SK-N-SH treated with all-trans-retinoic acid at 6 μM for 48 hours (cell line): Measurements from ENCODE around the gene KRTAP10-2.

Experiments
- ATAC-seq: fragments of 200-7000 bp; cut with Tn5 transposase; 3 replicates; pipeline ENCODE4 v1.9.1; 2020; ENCODE audit warnings: mild to moderate bottlenecking, moderate library complexity
- BACH2 ChIP-seq: fragments of 250-450 bp; sonication (Bioruptor Pico); IDR thresholded peaks from 2 replicates; pipeline ENCODE4 v1.9.0; 2021; ENCODE audit warnings: mild to moderate bottlenecking, borderline replicate concordance
- CSDC2 ChIP-seq: fragments of 250-450 bp; sonication (Bioruptor Pico); IDR thresholded peaks from 2 replicates; pipeline ENCODE4 v1.5.0; 2020; ENCODE audit warnings: mild to moderate bottlenecking, moderate library complexity
- ESRRG ChIP-seq: fragments of 250-450 bp; sonication (Bioruptor Pico); IDR thresholded peaks from 2 replicates; pipeline ENCODE4 v1.6.1; 2021; ENCODE audit warnings: mild to moderate bottlenecking
- GLIS3 ChIP-seq: fragments of 250-450 bp; sonication (Bioruptor Pico); IDR thresholded peaks from 2 replicates; pipeline ENCODE4 v1.5.0; 2020; ENCODE audit warnings: mild to moderate bottlenecking, moderate library complexity
- ISL1 ChIP-seq: fragments of 250-450 bp; sonication (Bioruptor Pico); IDR thresholded peaks from 2 replicates; pipeline ENCODE4 v2.1.2; 2022; ENCODE audit warnings: mild to moderate bottlenecking, moderate library complexity
- OSR1 ChIP-seq: fragments of 250-450 bp; sonication (Bioruptor Pico); IDR thresholded peaks from 2 replicates; pipeline ENCODE4 v1.8.0; 2022; ENCODE audit warnings: moderate library complexity, mild to moderate bottlenecking, inconsistent platforms
- PPARA ChIP-seq: fragments of 250-450 bp; sonication (Bioruptor Pico); IDR thresholded peaks from 2 replicates; pipeline ENCODE4 v1.5.0; 2020; ENCODE audit warnings: mild to moderate bottlenecking, borderline replicate concordance
- SNAI2 ChIP-seq: fragments of 250-450 bp; sonication (Bioruptor Pico); IDR thresholded peaks from 2 replicates; pipeline ENCODE4 v1.5.0; 2020; ENCODE audit warnings: mild to moderate bottlenecking, moderate library complexity
- TCF4 ChIP-seq: fragments of 250-450 bp; sonication (Bioruptor Pico); IDR thresholded peaks from 2 replicates; pipeline ENCODE4 v1.8.0; 2021; ENCODE audit warnings: mild to moderate bottlenecking, moderate library complexity, borderline replicate concordance
- TOX ChIP-seq: fragments of 250-450 bp; sonication (Bioruptor Pico); IDR thresholded peaks from 2 replicates; pipeline ENCODE4 v1.8.0; 2021; ENCODE audit warnings: mild to moderate bottlenecking, moderate library complexity, borderline replicate concordance
- ZC3H10 ChIP-seq: fragments of 250-450 bp; sonication (Bioruptor Pico); IDR thresholded peaks from 2 replicates; pipeline ENCODE4 v1.5.1; 2021; ENCODE audit warnings: mild to moderate bottlenecking, moderate library complexity
- ZFP3 ChIP-seq: fragments of 250-450 bp; sonication (Bioruptor Pico); IDR thresholded peaks from 2 replicates; pipeline ENCODE4 v1.5.0; 2020; ENCODE audit warnings: mild to moderate bottlenecking, moderate library complexity
- ZFP30 ChIP-seq: fragments of 450-650 bp; formaldehyde crosslinking; IDR thresholded peaks from 2 replicates; pipeline ENCODE4 v1.5.0; 2022; ENCODE audit warnings: mild to moderate bottlenecking, moderate library complexity
- ZNF565 ChIP-seq: fragments of 450-650 bp; formaldehyde crosslinking; conservative IDR thresholded peaks from 2 replicates; pipeline ENCODE4 v1.5.0; 2020; ENCODE audit warnings: low read depth, mild to moderate bottlenecking, moderate library complexity
- ZNF8 ChIP-seq: fragments of 450-650 bp; formaldehyde crosslinking; IDR thresholded peaks from 2 replicates; pipeline ENCODE4 v1.5.0; 2020; ENCODE audit warnings: mild to moderate bottlenecking, moderate library complexity
- TF ChIP-seq, protein P1 (sequence below): fragments of 250-450 bp; sonication (Bioruptor Pico); IDR thresholded peaks from 2 replicates; pipeline ENCODE4 v1.8.0; 2020; ENCODE audit warnings: mild to moderate bottlenecking, moderate library complexity, borderline replicate concordance
- TF ChIP-seq, protein P2 (sequence below): fragments of 250-450 bp; sonication (Bioruptor Pico); IDR thresholded peaks from 2 replicates; pipeline ENCODE4 v1.8.0; 2021; ENCODE audit warnings: low read depth, mild to moderate bottlenecking, moderate library complexity, borderline replicate concordance
- TF ChIP-seq, protein P3 (sequence below): fragments of 250-450 bp; sonication (Bioruptor Pico); IDR thresholded peaks from 2 replicates; pipeline ENCODE4 v1.5.0; 2020; ENCODE audit warnings: mild to moderate bottlenecking, moderate library complexity
- TF ChIP-seq, protein P4 (sequence below): fragments of 250-450 bp; sonication (Bioruptor Pico); IDR thresholded peaks from 2 replicates; pipeline ENCODE4 v1.5.1; 2021; ENCODE audit warnings: mild to moderate bottlenecking, moderate library complexity
- TF ChIP-seq, protein P5 (sequence below): fragments of 250-450 bp; sonication (Bioruptor Pico); IDR thresholded peaks from 2 replicates; pipeline ENCODE4 v1.5.1; 2020; ENCODE audit warnings: low read depth, mild to moderate bottlenecking, moderate library complexity

KRTAP10-2 gene

DNA sequence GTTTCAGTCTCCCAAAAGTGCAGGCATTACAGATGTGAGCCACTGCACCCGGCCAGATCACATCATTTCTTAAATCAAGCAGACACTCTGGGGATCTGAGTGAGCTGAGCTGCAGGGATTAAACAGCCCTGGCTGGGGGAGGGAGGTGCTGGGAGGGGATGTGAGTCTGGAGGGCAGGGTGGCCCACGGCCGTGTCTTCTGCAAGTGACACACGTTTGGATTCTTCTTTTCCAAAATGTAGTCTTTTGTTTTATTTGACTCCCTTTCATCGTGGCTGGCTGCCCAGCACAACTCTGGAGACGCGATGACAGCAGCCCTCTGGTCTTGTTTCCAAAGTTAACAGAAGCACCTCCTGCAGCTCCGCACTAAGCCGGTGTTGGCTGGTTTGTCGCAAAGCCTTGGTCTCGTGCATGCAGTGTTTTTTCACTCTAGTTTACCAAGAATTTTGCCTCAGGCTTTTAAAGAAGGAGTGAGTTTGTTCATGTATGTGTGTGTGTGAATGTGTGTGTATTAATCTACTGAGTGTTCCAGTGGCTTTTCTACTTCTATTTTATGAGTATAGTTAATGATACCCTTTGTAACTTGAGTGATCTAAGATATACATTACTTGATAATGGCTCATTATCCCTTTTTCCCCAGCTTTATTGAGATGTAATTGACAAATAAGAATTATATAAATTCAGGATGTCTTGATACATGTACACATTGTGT, 31.9 kb upstream of the KRTAP10-2 start:
- ATAC-seq, result no peak
- TF ChIP-seq SNAI2 (CRISPR knock-in tag), result no peak
- no peak for TF ChIP-seq CSDC2 (CRISPR knock-in tag)
- TF ChIP-seq ESRRG (CRISPR knock-in tag), result no peak
- no peak for TF ChIP-seq ZFP3 (CRISPR knock-in tag)
- no peak for TF ChIP-seq PPARA (CRISPR knock-in tag)

DNA sequence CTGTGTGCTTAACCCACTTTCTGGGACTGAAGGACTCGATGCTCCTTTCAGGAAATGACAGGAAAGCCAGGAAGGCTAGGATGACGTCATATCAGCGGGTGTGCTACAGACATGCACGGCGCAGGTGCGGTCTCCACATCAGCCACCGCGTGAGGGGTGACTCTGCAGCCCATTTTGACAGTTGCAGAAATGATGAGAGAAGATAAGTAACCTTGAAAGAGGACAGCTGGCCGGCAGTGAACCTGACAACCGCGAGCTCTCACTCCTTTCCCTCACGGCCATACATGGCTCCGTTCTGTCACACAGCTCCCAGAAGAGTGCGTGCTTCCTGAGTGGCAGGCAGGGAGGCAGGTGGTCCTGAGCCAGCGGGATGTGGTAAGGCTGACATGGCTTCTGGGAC, 30.8 kb upstream of the KRTAP10-2 start:
- no peak for ATAC-seq
- no peak for TF ChIP-seq OSR1 (CRISPR knock-in tag)
- no peak for TF ChIP-seq ZFP30 (CRISPR knock-in tag)
- TF ChIP-seq, protein P1, sequence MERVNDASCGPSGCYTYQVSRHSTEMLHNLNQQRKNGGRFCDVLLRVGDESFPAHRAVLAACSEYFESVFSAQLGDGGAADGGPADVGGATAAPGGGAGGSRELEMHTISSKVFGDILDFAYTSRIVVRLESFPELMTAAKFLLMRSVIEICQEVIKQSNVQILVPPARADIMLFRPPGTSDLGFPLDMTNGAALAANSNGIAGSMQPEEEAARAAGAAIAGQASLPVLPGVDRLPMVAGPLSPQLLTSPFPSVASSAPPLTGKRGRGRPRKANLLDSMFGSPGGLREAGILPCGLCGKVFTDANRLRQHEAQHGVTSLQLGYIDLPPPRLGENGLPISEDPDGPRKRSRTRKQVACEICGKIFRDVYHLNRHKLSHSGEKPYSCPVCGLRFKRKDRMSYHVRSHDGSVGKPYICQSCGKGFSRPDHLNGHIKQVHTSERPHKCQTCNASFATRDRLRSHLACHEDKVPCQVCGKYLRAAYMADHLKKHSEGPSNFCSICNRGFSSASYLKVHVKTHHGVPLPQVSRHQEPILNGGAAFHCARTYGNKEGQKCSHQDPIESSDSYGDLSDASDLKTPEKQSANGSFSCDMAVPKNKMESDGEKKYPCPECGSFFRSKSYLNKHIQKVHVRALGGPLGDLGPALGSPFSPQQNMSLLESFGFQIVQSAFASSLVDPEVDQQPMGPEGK, result no peak
- no peak for TF ChIP-seq TOX (CRISPR knock-in tag)
- TF ChIP-seq ZNF565, result no peak
- TF ChIP-seq ESRRG (CRISPR knock-in tag), result no peak
- TF ChIP-seq TCF4 (CRISPR knock-in tag), result no peak
- no peak for TF ChIP-seq BACH2 (CRISPR knock-in tag)
- TF ChIP-seq, protein P2, sequence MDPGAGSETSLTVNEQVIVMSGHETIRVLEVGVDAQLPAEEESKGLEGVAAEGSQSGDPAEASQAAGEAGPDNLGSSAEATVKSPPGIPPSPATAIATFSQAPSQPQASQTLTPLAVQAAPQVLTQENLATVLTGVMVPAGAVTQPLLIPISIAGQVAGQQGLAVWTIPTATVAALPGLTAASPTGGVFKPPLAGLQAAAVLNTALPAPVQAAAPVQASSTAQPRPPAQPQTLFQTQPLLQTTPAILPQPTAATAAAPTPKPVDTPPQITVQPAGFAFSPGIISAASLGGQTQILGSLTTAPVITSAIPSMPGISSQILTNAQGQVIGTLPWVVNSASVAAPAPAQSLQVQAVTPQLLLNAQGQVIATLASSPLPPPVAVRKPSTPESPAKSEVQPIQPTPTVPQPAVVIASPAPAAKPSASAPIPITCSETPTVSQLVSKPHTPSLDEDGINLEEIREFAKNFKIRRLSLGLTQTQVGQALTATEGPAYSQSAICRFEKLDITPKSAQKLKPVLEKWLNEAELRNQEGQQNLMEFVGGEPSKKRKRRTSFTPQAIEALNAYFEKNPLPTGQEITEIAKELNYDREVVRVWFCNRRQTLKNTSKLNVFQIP (CRISPR knock-in tag), result no peak
- TF ChIP-seq ZFP3 (CRISPR knock-in tag), result no peak
- TF ChIP-seq GLIS3 (CRISPR knock-in tag), result no peak
- no peak for TF ChIP-seq ZC3H10 (CRISPR knock-in tag)
- TF ChIP-seq SNAI2 (CRISPR knock-in tag), result no peak
- TF ChIP-seq, protein P3, sequence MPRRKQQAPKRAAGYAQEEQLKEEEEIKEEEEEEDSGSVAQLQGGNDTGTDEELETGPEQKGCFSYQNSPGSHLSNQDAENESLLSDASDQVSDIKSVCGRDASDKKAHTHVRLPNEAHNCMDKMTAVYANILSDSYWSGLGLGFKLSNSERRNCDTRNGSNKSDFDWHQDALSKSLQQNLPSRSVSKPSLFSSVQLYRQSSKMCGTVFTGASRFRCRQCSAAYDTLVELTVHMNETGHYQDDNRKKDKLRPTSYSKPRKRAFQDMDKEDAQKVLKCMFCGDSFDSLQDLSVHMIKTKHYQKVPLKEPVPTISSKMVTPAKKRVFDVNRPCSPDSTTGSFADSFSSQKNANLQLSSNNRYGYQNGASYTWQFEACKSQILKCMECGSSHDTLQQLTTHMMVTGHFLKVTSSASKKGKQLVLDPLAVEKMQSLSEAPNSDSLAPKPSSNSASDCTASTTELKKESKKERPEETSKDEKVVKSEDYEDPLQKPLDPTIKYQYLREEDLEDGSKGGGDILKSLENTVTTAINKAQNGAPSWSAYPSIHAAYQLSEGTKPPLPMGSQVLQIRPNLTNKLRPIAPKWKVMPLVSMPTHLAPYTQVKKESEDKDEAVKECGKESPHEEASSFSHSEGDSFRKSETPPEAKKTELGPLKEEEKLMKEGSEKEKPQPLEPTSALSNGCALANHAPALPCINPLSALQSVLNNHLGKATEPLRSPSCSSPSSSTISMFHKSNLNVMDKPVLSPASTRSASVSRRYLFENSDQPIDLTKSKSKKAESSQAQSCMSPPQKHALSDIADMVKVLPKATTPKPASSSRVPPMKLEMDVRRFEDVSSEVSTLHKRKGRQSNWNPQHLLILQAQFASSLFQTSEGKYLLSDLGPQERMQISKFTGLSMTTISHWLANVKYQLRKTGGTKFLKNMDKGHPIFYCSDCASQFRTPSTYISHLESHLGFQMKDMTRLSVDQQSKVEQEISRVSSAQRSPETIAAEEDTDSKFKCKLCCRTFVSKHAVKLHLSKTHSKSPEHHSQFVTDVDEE (CRISPR knock-in tag), result no peak
- TF ChIP-seq ZNF8 (CRISPR knock-in tag), result no peak
- TF ChIP-seq, protein P4, sequence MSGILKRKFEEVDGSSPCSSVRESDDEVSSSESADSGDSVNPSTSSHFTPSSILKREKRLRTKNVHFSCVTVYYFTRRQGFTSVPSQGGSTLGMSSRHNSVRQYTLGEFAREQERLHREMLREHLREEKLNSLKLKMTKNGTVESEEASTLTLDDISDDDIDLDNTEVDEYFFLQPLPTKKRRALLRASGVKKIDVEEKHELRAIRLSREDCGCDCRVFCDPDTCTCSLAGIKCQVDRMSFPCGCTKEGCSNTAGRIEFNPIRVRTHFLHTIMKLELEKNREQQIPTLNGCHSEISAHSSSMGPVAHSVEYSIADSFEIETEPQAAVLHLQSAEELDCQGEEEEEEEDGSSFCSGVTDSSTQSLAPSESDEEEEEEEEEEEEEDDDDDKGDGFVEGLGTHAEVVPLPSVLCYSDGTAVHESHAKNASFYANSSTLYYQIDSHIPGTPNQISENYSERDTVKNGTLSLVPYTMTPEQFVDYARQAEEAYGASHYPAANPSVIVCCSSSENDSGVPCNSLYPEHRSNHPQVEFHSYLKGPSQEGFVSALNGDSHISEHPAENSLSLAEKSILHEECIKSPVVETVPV (CRISPR knock-in tag), result no peak

DNA sequence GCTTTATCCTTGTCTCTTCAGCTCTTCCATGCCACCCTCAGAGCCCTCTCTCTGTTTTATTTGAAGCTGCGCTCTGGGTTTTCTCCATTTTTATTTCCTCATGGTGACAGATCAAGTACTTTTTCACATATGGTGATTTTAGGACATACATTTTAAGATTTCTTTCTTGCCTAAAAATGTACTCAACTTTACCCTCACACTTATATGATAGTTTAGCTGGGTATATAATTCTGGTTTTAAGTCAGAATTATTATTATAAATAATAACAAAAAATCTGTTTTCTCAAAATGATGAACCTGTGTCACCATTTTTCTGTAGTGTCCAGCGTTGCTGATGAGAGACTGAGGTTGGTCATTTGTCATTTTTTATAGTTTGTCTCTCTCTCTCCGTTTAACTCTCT, 29.9 kb upstream of the KRTAP10-2 start:
- TF ChIP-seq ISL1 (CRISPR knock-in tag) (no peak), ZFP30 (CRISPR knock-in tag) (no peak), ZFP3 (CRISPR knock-in tag) (no peak), BACH2 (CRISPR knock-in tag) (no peak), GLIS3 (CRISPR knock-in tag) (no peak), PPARA (CRISPR knock-in tag) (no peak)
- TF ChIP-seq, protein P1, result no peak
- TF ChIP-seq, protein P2 (CRISPR knock-in tag), result no peak
- TF ChIP-seq, protein P5, sequence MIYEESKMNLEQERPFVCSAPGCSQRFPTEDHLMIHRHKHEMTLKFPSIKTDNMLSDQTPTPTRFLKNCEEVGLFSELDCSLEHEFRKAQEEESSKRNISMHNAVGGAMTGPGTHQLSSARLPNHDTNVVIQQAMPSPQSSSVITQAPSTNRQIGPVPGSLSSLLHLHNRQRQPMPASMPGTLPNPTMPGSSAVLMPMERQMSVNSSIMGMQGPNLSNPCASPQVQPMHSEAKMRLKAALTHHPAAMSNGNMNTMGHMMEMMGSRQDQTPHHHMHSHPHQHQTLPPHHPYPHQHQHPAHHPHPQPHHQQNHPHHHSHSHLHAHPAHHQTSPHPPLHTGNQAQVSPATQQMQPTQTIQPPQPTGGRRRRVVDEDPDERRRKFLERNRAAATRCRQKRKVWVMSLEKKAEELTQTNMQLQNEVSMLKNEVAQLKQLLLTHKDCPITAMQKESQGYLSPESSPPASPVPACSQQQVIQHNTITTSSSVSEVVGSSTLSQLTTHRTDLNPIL (CRISPR knock-in tag), result no peak
- ATAC-seq, result no peak

DNA sequence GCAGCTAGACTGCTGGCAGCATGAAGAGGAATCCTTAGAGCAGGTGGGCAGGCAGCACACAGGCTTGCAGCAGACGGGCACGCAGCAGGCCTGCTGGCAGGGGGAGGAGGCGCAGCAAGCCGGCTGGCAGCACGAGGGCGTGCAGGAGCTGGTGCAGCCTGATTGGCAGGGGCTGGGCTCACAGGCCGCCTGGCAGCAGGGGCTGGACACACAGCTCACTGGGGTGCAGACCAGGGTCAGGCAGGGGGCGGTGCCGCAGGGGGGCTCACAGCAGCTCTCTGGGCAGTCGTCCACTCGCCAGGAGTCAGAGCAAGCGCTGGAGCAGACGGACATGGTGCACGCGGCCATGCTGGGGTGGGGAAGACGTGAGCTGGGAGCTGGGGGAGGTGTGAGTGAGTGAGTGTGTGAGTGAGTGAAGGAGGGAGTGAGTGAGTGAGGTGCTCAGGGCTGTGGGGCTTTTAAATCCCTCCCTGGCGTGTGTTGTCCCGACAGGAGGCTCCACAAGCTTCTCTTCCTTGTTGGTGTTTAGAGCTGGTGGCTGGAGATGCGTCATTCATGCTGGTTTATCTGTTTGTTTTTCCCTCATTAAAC, 29.0 kb upstream of the KRTAP10-2 start, which contains the start of gene KRTAP10-5:
Gene KRTAP10-5 (minus strand): TSS at position 374 of the 591 bp plus-strand sequence. CDS start 26 bp downstream, at position 348.
- ATAC-seq, result peak; percentile 40; the same call in 1 of the 3 replicates
